GM12878 (cell line): ENCODE results near the gene PPP2R3B. TPM values are rescaled to one million over a fixed set of nuclear protein-coding genes. Genes with fewer than 3 reads are reported as not detected.

Source experiments
- ATAC-seq: fragments of 200-7000 bp; cut with Tn5 transposase; 3 replicates; pipeline ENCODE4 v1.9.1; 2020; ENCODE audit warnings: mild to moderate bottlenecking, moderate library complexity
- BruUV-seq: library from RNA; stranded (reverse); fragments of 400-500 nt; replicated peaks from 2 replicates; lab custom pipeline; 2021; lab: Mats Ljungman, UMichigan
- CTCF ChIA-PET: fragments of 300-600 bp; sonication (Branson Sonifier 250); formaldehyde crosslinking; extraction: SDS; loops from one replicate; lab custom pipeline; 2021; ENCODE audit warnings: inconsistent platforms; lab: Yijun Ruan, JAX
- POLR2A ChIA-PET: fragments of 350-600 bp; formaldehyde crosslinking; extraction: SDS; loops from one replicate; lab custom pipeline; 2021; ENCODE audit warnings: inconsistent platforms; lab: Charles Lee
- RAD21 ChIA-PET: fragments of 300-600 bp; sonication (Branson Sonifier 250); formaldehyde crosslinking; loops from one replicate; lab custom pipeline; 2023; ENCODE audit warnings: antibody characterized with exemption; ENCODE audit not compliant: unreplicated experiment; lab: Charles Lee
- SMC1A ChIA-PET: fragments of 300-600 bp; sonication (Branson Sonifier 250); formaldehyde crosslinking; loops from one replicate; lab custom pipeline; 2023; ENCODE audit not compliant: unreplicated experiment, uncharacterized antibody; lab: Charles Lee
- DNase-seq: peaks from one replicate; pipeline ENCODE4 v3.0.0-alpha.2; 2011; ENCODE audit warnings: low read depth, low spot score
- FAIRE-seq: peaks from 3 replicates; lab custom pipeline; 2011; peaks lifted over from hg19 to GRCh38; lab: Jason Lieb, UNC
- H2AFZ ChIP-seq: 2 replicates; pipeline ENCODE4 v1.6.0; 2011; ENCODE audit warnings: low read depth, low read length, control low read depth; ENCODE audit not compliant: control insufficient read depth
- H3K27ac ChIP-seq: 2 replicates; pipeline ENCODE4 v1.5.1; 2011; ENCODE audit warnings: control low read depth; ENCODE audit not compliant: control insufficient read depth, insufficient read depth
- H3K27me3 ChIP-seq, 2 experiments: replicated peaks in 1 of 2; 2 replicates each; pipeline versions ENCODE4 v1.6.0 to v1.6.1; 2011; ENCODE audit warnings: low read length in 1 of 2; ENCODE audit not compliant: control insufficient read depth in 2 of 2, insufficient read depth in 2 of 2
- H3K36me3 ChIP-seq, 2 experiments: 2 replicates each; pipeline ENCODE4 v1.5.1; 2011; ENCODE audit warnings: low read length in 1 of 2; ENCODE audit not compliant: control insufficient read depth in 2 of 2, insufficient read depth in 2 of 2
- H3K4me1 ChIP-seq: 2 replicates; pipeline ENCODE4 v1.6.1; 2011; ENCODE audit warnings: mild to moderate bottlenecking, low read length, moderate library complexity, mixed read lengths; ENCODE audit not compliant: control insufficient read depth, insufficient read depth
- H3K4me2 ChIP-seq: 2 replicates; pipeline ENCODE4 v1.6.0; 2011; ENCODE audit warnings: control low read depth; ENCODE audit not compliant: control insufficient read depth, insufficient read depth
- H3K4me3 ChIP-seq: fragments of 200-600 bp; sonication (generic); 2 replicates; pipeline ENCODE4 v1.5.1; 2016
- H3K79me2 ChIP-seq: 2 replicates; pipeline ENCODE4 v1.6.0; 2011; ENCODE audit warnings: low read length; ENCODE audit not compliant: control insufficient read depth, insufficient read depth
- H3K9ac ChIP-seq: 2 replicates; pipeline ENCODE4 v1.8.0; 2011; ENCODE audit warnings: low read length, control low read depth, mixed read lengths; ENCODE audit not compliant: control insufficient read depth, insufficient read depth
- H3K9me3 ChIP-seq: replicated peaks from 3 replicates; pipeline ENCODE4 v1.5.1; 2011; ENCODE audit warnings: mild to moderate bottlenecking, low read length; ENCODE audit not compliant: control insufficient read depth, insufficient read depth
- H4K20me1 ChIP-seq: 2 replicates; pipeline ENCODE4 v1.6.0; 2011; ENCODE audit not compliant: control insufficient read depth, insufficient read depth
- BMI1 ChIP-seq: fragments of 450-650 bp; IDR thresholded peaks from 2 replicates; pipeline ENCODE4 v1.6.1; 2016; ENCODE audit warnings: mild to moderate bottlenecking, moderate library complexity, borderline replicate concordance
- CHD4 ChIP-seq: fragments of 200-600 bp; sonication (generic); IDR thresholded peaks from 2 replicates; pipeline ENCODE4 v1.6.1; 2016; ENCODE audit warnings: mild to moderate bottlenecking
- ELK1 ChIP-seq: IDR thresholded peaks from 2 replicates; pipeline ENCODE4 v1.6.1; 2012; ENCODE audit warnings: low read depth, low read length, improper control_type of control experiment
- ESRRA ChIP-seq: IDR thresholded peaks from 2 replicates; pipeline ENCODE4 v1.6.1; 2012; ENCODE audit warnings: mild to moderate bottlenecking, low read length, improper control_type of control experiment
- POLR2AphosphoS5 ChIP-seq: IDR thresholded peaks from 2 replicates; pipeline ENCODE4 v1.6.1; 2011; ENCODE audit warnings: mild to moderate bottlenecking, low read length, inconsistent platforms
- SIX5 ChIP-seq: IDR thresholded peaks from 2 replicates; pipeline ENCODE4 v1.6.1; 2011; ENCODE audit warnings: mild to moderate bottlenecking, low read depth, low read length, moderate library complexity; ENCODE audit not compliant: severe bottlenecking
- WRNIP1 ChIP-seq: IDR thresholded peaks from 2 replicates; pipeline ENCODE4 v1.6.1; 2011; ENCODE audit warnings: low read depth, low read length, improper control_type of control experiment, borderline replicate concordance
- ZBTB40 ChIP-seq: fragments of 450-650 bp; IDR thresholded peaks from 2 replicates; pipeline ENCODE4 v1.6.1; 2016; ENCODE audit warnings: mild to moderate bottlenecking, moderate library complexity, borderline replicate concordance
- WGBS: methylation state at CpG from one replicate; pipeline ENCODE4 v1.1.6; 2016; ENCODE audit warnings: low lambda C conversion rate; ENCODE audit not compliant: insufficient replicate concordance, insufficient coverage; ENCODE audit errors: missing lambda C conversion rate; 5-methylcytosine and 5-hydroxymethylcytosine counted together
- in situ Hi-C: fragments of 300-500 bp; cut with MboI; formaldehyde crosslinking; loops from 9 replicates; pipeline ENCODE4 v1.14.3; 2018; ENCODE audit warnings: mixed read lengths
- intact Hi-C: fragments of 100-400 bp; cut with micrococcal nuclease; formaldehyde crosslinking; loops from one replicate; pipeline ENCODE4 v1.14.2; 2022; ENCODE audit not compliant: unreplicated experiment
- polyA plus RNA-seq, 11 experiments: library from polyadenylated mRNA; depleted of rRNA in 4 of 11; unstranded in 6 of 11; stranded (reverse) in 5 of 11; fragments of >200 nt; fragmentation: Nextera tagmentation in 4 of 11; fragmentation: Illumina TruSeq in 1 of 11; extraction: Ambion mirVana in 4 of 11; extraction: Trizol in 1 of 11; gene quantifications; 1 replicate in 1 of 11; 2 replicates in 10 of 11; pipeline versions ENCODE4 v1.2.1 to v1.2.3, GENCODE V29; 2011 to 2016; ENCODE audit warnings: inconsistent platforms in 2 of 11, missing spikeins in 2 of 11, low read depth in 1 of 11
- total RNA-seq, 4 experiments: library from RNA; depleted of rRNA in 3 of 4; stranded (reverse); fragments of >200 nt in 3 of 4; fragmentation: Illumina TruSeq in 1 of 4; extraction: Trizol in 1 of 4; gene quantifications; 2 replicates each; pipeline versions ENCODE4 v1.2.1 to v1.2.3, GENCODE V29; 2013 to 2021

The PPP2R3B gene
- total and polyA plus RNA-seq, 10 of the 15 experiments (the other 5 are each of a cell fraction or from before 2014, with no cell fraction given): 0.11 to 34.3 (median 9.7) TPM; not detected in 1

GRCh38 chrX:353566-354535, 32.9 kb downstream of the PPP2R3B start:
- no peak overlapping the region for H3K4me3 ChIP-seq
- H3K27ac ChIP-seq: no peak overlapping the region
- BruUV-seq: no TSS peak
- H3K4me1 ChIP-seq: no peaks in the 10 kb centered on the region
- H3K4me2 ChIP-seq: no peak overlapping the region
- WGBS: 93% methylated on average over 36 of the region's 39 CpGs
- H3K27me3 ChIP-seq: no peaks in the 10 kb centered on the region
- POLR2A ChIA-PET: no interaction called here
- no peaks in the 10 kb centered on the region for H3K79me2 ChIP-seq
- no peak for FAIRE-seq
- RAD21 ChIA-PET: no interaction called here
- no peak overlapping the region for H2AFZ ChIP-seq
- no peaks in the 10 kb centered on the region for H4K20me1 ChIP-seq
- CTCF ChIA-PET: no interaction called here
- SMC1A ChIA-PET: no interaction called here
- no peak overlapping the region for H3K9ac ChIP-seq
- TF ChIP-seq SIX5 (no peak), POLR2AphosphoS5 (no peak), ZBTB40 (no peak), ELK1 (no peak), WRNIP1 (no peak), BMI1 (no peak), CHD4 (no peak), ESRRA (no peak)
- in situ Hi-C loops (no loop called here), intact Hi-C loops (no loop called here)
- no peaks in the 10 kb centered on the region; the same call in 2 of the 3 replicates for H3K9me3 ChIP-seq
- no peaks in the 10 kb centered on the region for H3K36me3 ChIP-seq
- no peak for ATAC-seq
- no peak for DNase-seq
